ENCODE results near the gene CRX.
"Not testable (repeated sequence)": the region's sequence is repeated elsewhere in the genome, so short reads cannot be mapped to it uniquely, and the experiment has no call there.

Gene CRX

GRCh38 chr19:47789811-47790210 is 31.9 kb upstream of the CRX start:
- not testable (repeated sequence) for H3K4me1 ChIP-seq (ENCODE audit: control insufficient read depth, low read depth, low read length); H3K4me3 ChIP-seq (ENCODE audit: low read length); H3K27me3 ChIP-seq (ENCODE audit: control insufficient read depth, insufficient read depth, low read length); H3K9me3 ChIP-seq (ENCODE audit: control insufficient read depth, low read depth, low read length); H3K36me3 ChIP-seq (ENCODE audit: control insufficient read depth, low read depth, low read length)
- peak overlapping the region; percentile 24 for H3K27ac ChIP-seq (ENCODE audit: low read length)
- peak overlapping the region; percentile 28 for H3K9ac ChIP-seq (ENCODE audit: low read length)

- no peak overlapping the region for H3K4me3 ChIP-seq (ENCODE audit: low read length)
- H3K9ac ChIP-seq (ENCODE audit: low read length) = peak overlapping the region; percentile 28
- peaks cover 7% of the 10 kb centered on the region for H3K36me3 ChIP-seq (ENCODE audit: control insufficient read depth, low read depth, low read length)
- H3K27ac ChIP-seq (ENCODE audit: low read length) = no peak overlapping the region
- H3K9me3 ChIP-seq (ENCODE audit: control insufficient read depth, low read depth, low read length) = peaks cover 2% of the 10 kb centered on the region
- H3K27me3 ChIP-seq (ENCODE audit: control insufficient read depth, insufficient read depth, low read length) = no peaks in the 10 kb centered on the region
- no peaks in the 10 kb centered on the region for H3K4me1 ChIP-seq (ENCODE audit: control insufficient read depth, low read depth, low read length)
Measured at GRCh38 chr19:47790398-47790814, 31.3 kb upstream of the CRX start.

DNA sequence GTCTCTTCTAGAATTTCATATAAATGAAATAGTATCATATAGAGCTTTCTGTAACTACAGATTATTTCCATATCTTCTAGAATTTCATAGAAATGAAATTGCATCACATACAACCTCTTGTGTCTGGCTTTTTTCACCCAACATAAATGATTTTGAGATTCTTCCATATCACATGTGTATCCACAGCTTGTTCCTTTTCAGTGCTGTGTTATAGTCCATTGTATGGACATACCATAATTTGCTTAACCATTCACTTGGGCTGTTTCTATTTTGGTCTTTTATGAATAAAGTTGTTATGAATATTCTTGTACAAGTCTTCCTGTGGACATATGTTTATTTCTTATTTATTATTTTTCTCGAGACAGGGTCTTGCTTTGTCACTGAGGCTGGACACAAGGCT is 29.1 kb upstream of the CRX start:
- no peaks in the 10 kb centered on the region for H3K27me3 ChIP-seq (ENCODE audit: control insufficient read depth, insufficient read depth, low read length)
- H3K36me3 ChIP-seq (ENCODE audit: control insufficient read depth, low read depth, low read length) = no peaks in the 10 kb centered on the region

DNA sequence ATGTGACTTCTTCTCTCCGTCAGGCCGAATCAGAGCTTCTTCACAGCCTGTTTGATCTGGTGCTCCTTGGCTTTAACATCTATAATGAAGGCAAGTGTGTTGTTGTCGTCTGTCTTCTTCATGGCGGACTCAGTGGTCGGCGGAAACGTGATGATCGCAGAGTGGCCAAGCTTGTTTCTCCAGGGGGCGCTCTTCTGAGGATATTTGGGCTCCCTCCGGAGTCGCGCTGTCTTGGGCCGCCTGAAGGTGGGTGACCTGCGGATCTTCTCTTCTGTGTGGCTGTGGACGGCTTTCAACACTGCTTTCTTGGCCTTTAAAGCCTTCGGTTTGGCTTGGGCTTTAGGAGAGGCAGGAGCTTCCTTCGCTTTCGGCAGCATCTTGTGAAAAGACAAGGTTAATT is 27.2 kb upstream of the CRX start:
- no peak overlapping the region for H3K9ac ChIP-seq (ENCODE audit: low read length)
- no peak overlapping the region for H3K27ac ChIP-seq (ENCODE audit: low read length)
- H3K4me3 ChIP-seq (ENCODE audit: low read length) = no peak overlapping the region
- H3K4me1 ChIP-seq (ENCODE audit: control insufficient read depth, low read depth, low read length) = no peaks in the 10 kb centered on the region
- H3K9me3 ChIP-seq (ENCODE audit: control insufficient read depth, low read depth, low read length) = peaks cover 2% of the 10 kb centered on the region
- no peaks in the 10 kb centered on the region for H3K27me3 ChIP-seq (ENCODE audit: control insufficient read depth, insufficient read depth, low read length)
- H3K36me3 ChIP-seq (ENCODE audit: control insufficient read depth, low read depth, low read length) = no peaks in the 10 kb centered on the region

More for the DNA sequence above, 29.1 kb upstream of the CRX start:
- no peak overlapping the region for H3K4me3 ChIP-seq (ENCODE audit: low read length)
- no peak overlapping the region for H3K27ac ChIP-seq (ENCODE audit: low read length)
- no peak overlapping the region for H3K9ac ChIP-seq (ENCODE audit: low read length)
- no peaks in the 10 kb centered on the region for H3K4me1 ChIP-seq (ENCODE audit: control insufficient read depth, low read depth, low read length)
- H3K9me3 ChIP-seq (ENCODE audit: control insufficient read depth, low read depth, low read length) = peaks cover 2% of the 10 kb centered on the region

GRCh38 chr19:47796785-47797184 is 25.0 kb upstream of the CRX start:
- Histone ChIP-seq H3K9me3 (ENCODE audit: control insufficient read depth, low read depth, low read length) (peaks cover 6% of the 10 kb centered on the region), H3K9ac (ENCODE audit: low read length) (no peak overlapping the region), H3K4me3 (ENCODE audit: low read length) (no peak overlapping the region), H3K4me1 (ENCODE audit: control insufficient read depth, low read depth, low read length) (no peaks in the 10 kb centered on the region), H3K36me3 (ENCODE audit: control insufficient read depth, low read depth, low read length) (no peaks in the 10 kb centered on the region), H3K27me3 (ENCODE audit: control insufficient read depth, insufficient read depth, low read length) (no peaks in the 10 kb centered on the region), H3K27ac (ENCODE audit: low read length) (no peak overlapping the region)

DNA sequence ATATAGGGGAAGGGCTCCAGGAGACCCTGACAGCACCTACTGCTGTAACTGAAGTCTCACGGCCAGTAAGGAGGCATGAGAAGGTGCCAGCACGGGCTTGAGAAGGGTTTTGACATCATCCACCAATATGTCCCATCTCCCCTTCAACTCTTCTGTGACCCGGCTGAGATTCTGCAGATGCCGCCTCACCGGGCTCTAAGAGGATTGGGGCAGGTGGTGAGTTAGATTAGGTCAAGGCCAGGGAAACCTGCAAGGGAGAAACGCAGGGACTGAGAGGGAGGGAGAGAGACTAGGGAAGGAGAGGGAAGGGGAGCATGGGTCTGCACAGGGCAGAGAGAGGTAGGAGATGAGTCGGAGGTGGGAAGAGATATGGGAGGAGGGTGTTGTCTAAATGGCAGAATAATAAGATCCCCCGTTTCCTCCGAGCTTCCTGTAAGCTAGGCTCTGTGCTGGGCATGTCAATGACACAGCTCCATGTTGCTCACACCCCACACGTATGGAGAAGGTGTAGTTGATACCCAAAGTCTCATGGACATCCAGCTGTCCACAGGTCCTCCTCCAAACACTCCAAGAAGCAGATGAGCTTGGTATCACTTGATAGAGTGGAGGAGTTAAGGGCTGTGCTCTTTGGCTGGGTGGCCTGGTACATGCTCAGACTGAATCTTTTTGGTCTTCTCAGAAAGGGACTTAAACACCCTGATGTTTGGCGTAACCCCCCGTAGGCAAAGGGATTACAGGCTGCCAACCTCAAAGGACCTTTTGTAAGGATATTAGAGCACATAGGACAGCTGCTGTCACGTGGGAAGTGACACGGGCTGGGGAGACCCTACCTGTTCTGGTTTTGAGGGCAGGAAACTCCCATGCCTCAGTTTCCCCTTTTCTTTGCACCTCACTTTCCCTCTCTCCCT is 23.5 kb upstream of the CRX start:
- Histone ChIP-seq H3K9ac (ENCODE audit: low read length) (no peak overlapping the region), H3K4me3 (ENCODE audit: low read length) (no peak overlapping the region), H3K9me3 (ENCODE audit: control insufficient read depth, low read depth, low read length) (peaks cover 4% of the 10 kb centered on the region), H3K27me3 (ENCODE audit: control insufficient read depth, insufficient read depth, low read length) (no peaks in the 10 kb centered on the region), H3K36me3 (ENCODE audit: control insufficient read depth, low read depth, low read length) (no peaks in the 10 kb centered on the region), H3K4me1 (ENCODE audit: control insufficient read depth, low read depth, low read length) (no peaks in the 10 kb centered on the region), H3K27ac (ENCODE audit: low read length) (no peak overlapping the region)

- H3K27me3 ChIP-seq (ENCODE audit: control insufficient read depth, insufficient read depth, low read length) = no peaks in the 10 kb centered on the region
- H3K27ac ChIP-seq (ENCODE audit: low read length) = no peak overlapping the region
- no peaks in the 10 kb centered on the region for H3K36me3 ChIP-seq (ENCODE audit: control insufficient read depth, low read depth, low read length)
- peaks cover 4% of the 10 kb centered on the region for H3K9me3 ChIP-seq (ENCODE audit: control insufficient read depth, low read depth, low read length)
- no peaks in the 10 kb centered on the region for H3K4me1 ChIP-seq (ENCODE audit: control insufficient read depth, low read depth, low read length)
- H3K9ac ChIP-seq (ENCODE audit: low read length) = no peak overlapping the region
- H3K4me3 ChIP-seq (ENCODE audit: low read length) = no peak overlapping the region
Measured at GRCh38 chr19:47798904-47799266, 22.9 kb upstream of the CRX start.

- no peaks in the 10 kb centered on the region for H3K27me3 ChIP-seq (ENCODE audit: control insufficient read depth, insufficient read depth, low read length)
- no peak overlapping the region for H3K4me3 ChIP-seq (ENCODE audit: low read length)
- H3K9ac ChIP-seq (ENCODE audit: low read length) = no peak overlapping the region
- no peaks in the 10 kb centered on the region for H3K36me3 ChIP-seq (ENCODE audit: control insufficient read depth, low read depth, low read length)
- H3K4me1 ChIP-seq (ENCODE audit: control insufficient read depth, low read depth, low read length) = no peaks in the 10 kb centered on the region
- H3K9me3 ChIP-seq (ENCODE audit: control insufficient read depth, low read depth, low read length) = peaks cover 4% of the 10 kb centered on the region
- H3K27ac ChIP-seq (ENCODE audit: low read length) = no peak overlapping the region
Measured at GRCh38 chr19:47801270-47801669, 20.5 kb upstream of the CRX start.

- Histone ChIP-seq H3K36me3 (ENCODE audit: control insufficient read depth, low read depth, low read length) (no peaks in the 10 kb centered on the region), H3K9ac (ENCODE audit: low read length) (no peak overlapping the region)
Measured at GRCh38 chr19:47802521-47803043, 19.2 kb upstream of the CRX start.

DNA sequence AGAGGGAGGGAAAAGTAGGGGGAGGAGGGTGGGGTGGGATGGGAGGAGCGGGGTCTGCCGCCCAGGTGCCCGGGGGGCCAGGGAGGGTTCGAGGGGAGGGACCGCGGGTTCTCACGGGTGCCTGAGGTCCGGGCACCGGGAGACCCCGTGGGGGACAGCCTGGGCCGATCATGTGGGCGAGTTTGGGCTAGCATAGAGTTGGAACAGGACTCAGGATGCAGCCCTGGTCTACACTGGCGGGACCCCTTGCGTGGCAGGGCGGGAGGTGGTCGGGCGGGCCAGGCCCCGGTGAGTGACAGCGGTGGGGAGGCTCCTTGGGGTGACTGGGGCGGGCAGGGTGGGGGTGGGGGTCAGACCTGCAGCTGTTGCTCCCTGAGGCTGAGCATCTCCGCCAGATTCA is 18.6 kb upstream of the CRX start:
- H3K9me3 ChIP-seq (ENCODE audit: control insufficient read depth, low read depth, low read length); H3K9ac ChIP-seq (ENCODE audit: low read length); H3K36me3 ChIP-seq (ENCODE audit: control insufficient read depth, low read depth, low read length); H3K27ac ChIP-seq (ENCODE audit: low read length); H3K4me1 ChIP-seq (ENCODE audit: control insufficient read depth, low read depth, low read length); H3K4me3 ChIP-seq (ENCODE audit: low read length); H3K27me3 ChIP-seq (ENCODE audit: control insufficient read depth, insufficient read depth, low read length): not testable (repeated sequence)

More at GRCh38 chr19:47802521-47803043, 19.2 kb upstream of the CRX start:
- Histone ChIP-seq H3K27ac (ENCODE audit: low read length) (no peak overlapping the region), H3K4me3 (ENCODE audit: low read length) (no peak overlapping the region), H3K27me3 (ENCODE audit: control insufficient read depth, insufficient read depth, low read length) (no peaks in the 10 kb centered on the region), H3K4me1 (ENCODE audit: control insufficient read depth, low read depth, low read length) (no peaks in the 10 kb centered on the region), H3K9me3 (ENCODE audit: control insufficient read depth, low read depth, low read length) (peaks cover 4% of the 10 kb centered on the region)

- H3K36me3 ChIP-seq (ENCODE audit: control insufficient read depth, low read depth, low read length); H3K4me3 ChIP-seq (ENCODE audit: low read length); H3K9ac ChIP-seq (ENCODE audit: low read length); H3K27ac ChIP-seq (ENCODE audit: low read length); H3K9me3 ChIP-seq (ENCODE audit: control insufficient read depth, low read depth, low read length); H3K4me1 ChIP-seq (ENCODE audit: control insufficient read depth, low read depth, low read length); H3K27me3 ChIP-seq (ENCODE audit: control insufficient read depth, insufficient read depth, low read length): not testable (repeated sequence)
Measured at GRCh38 chr19:47803671-47804070, 18.1 kb upstream of the CRX start.

DNA sequence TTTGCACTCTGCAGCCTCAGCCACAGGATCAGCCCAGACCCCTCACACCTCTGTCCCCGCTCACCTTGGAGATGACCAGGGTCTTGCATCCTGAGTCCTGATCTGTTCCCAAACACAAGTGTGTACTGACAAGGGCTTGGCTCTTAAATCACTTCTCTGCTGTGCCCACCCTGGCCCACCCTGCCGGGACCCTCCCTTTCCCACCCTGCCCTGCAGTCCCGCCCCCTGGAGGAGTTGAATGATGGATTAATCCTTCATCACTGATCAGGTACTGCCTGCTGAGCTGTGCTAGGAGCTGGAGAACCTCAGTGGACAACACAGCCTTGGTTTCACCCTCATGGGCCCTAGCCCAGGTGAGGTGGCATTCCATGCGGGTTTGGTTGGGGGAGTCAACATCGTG is 17.3 kb upstream of the CRX start, which contains the start of gene TPRX1:
Gene TPRX1 (minus strand): TSS at position 101 of the 400 bp plus-strand sequence. CDS start 12 bp downstream, at position 89.
- not testable (repeated sequence) for H3K27ac ChIP-seq (ENCODE audit: low read length); H3K4me3 ChIP-seq (ENCODE audit: low read length); H3K9ac ChIP-seq (ENCODE audit: low read length); H3K4me1 ChIP-seq (ENCODE audit: control insufficient read depth, low read depth, low read length); H3K9me3 ChIP-seq (ENCODE audit: control insufficient read depth, low read depth, low read length); H3K36me3 ChIP-seq (ENCODE audit: control insufficient read depth, low read depth, low read length); H3K27me3 ChIP-seq (ENCODE audit: control insufficient read depth, insufficient read depth, low read length)
